GM18868 (cell line): Measurements from ENCODE around the gene GATC.

ENCODE experiments used
- ATAC-seq: cut with Tn5 transposase; IDR thresholded peaks from one replicate; pipeline ENCODE4 v1.9.1; 2021; ENCODE audit warnings: mild to moderate bottlenecking, moderate library complexity; ENCODE audit not compliant: unreplicated experiment

Gene GATC

GRCh38 chr12:120495731-120496412 lies 49.6 kb downstream of the GATC start, which contains the start of gene DYNLL1:
Gene DYNLL1 (plus strand): TSS chr12:120496113. CDS start chr12:120496422, 309 bp downstream.
- peak; percentile 93 for ATAC-seq

- no peak for ATAC-seq
Observed at GRCh38 chr12:120496413-120497340, 50.4 kb downstream of the GATC start.

GRCh38 chr12:120497524-120498150 lies 51.4 kb downstream of the GATC start:
- ATAC-seq, result no peak

GRCh38 chr12:120498870-120499515 lies 52.7 kb downstream of the GATC start:
- ATAC-seq, result no peak

GRCh38 chr12:120500581-120500980 lies 54.3 kb downstream of the GATC start:
- no peak for ATAC-seq

GRCh38 chr12:120504587-120504986 lies 58.3 kb downstream of the GATC start:
- ATAC-seq, result no peak

GRCh38 chr12:120508537-120508936 lies 62.3 kb downstream of the GATC start:
- no peak for ATAC-seq
